GM12864 (cell line): Measurements from ENCODE around the gene FLCN.
A peak's percentile ranks its signal among the peaks of the same experiment; 100 is the strongest.
"Not testable (repeated sequence)": the region's sequence is repeated elsewhere in the genome, so short reads cannot be mapped to it uniquely, and the experiment has no call there.

Experiments
- DNase-seq: peaks from one replicate; pipeline ENCODE4 v3.0.0-alpha.2; 2011; ENCODE audit warnings: low read depth
- H3K4me3 ChIP-seq: 2 replicates; pipeline ENCODE4 v1.5.1; 2011; ENCODE audit warnings: mild to moderate bottlenecking, low read depth, low read length, control low read depth
- CTCF ChIP-seq: IDR thresholded peaks from 2 replicates; pipeline ENCODE4 v1.5.1; 2011; ENCODE audit warnings: low read depth, mild to moderate bottlenecking, moderate library complexity, low read length, control low read depth, inconsistent platforms; ENCODE audit errors: missing control alignments

The FLCN gene

GRCh38 chr17:17186051-17186450 is 50.9 kb downstream of the FLCN start:
- TF ChIP-seq CTCF = no peak

GRCh38 chr17:17184985-17185757 is 51.8 kb downstream of the FLCN start:
- DNase-seq, H3K4me3 ChIP-seq: not testable (repeated sequence)

More at GRCh38 chr17:17186051-17186450, 50.9 kb downstream of the FLCN start:
- peak; percentile 61 for DNase-seq
- no peak overlapping the region for H3K4me3 ChIP-seq

GRCh38 chr17:17183744-17184143 is 53.2 kb downstream of the FLCN start:
- no peak overlapping the region for H3K4me3 ChIP-seq
- TF ChIP-seq CTCF = no peak
- DNase-seq = no peak

- H3K4me3 ChIP-seq = no peak overlapping the region
- TF ChIP-seq CTCF = no peak
- DNase-seq = no peak
These were observed 54.3 kb downstream of the FLCN start for GRCh38 chr17:17182598-17183136.

- no peak overlapping the region for H3K4me3 ChIP-seq
- TF ChIP-seq CTCF = no peak
- DNase-seq = no peak
These were observed 55.0 kb downstream of the FLCN start for GRCh38 chr17:17181666-17182597.

GRCh38 chr17:17180741-17181525 is 56.0 kb downstream of the FLCN start:
- H3K4me3 ChIP-seq = no peak overlapping the region
- no peak for TF ChIP-seq CTCF
- no peak for DNase-seq
